Measurements from ENCODE around the gene TMC5.
"Not testable (repeated sequence)": the region's sequence is repeated elsewhere in the genome, so short reads cannot be mapped to it uniquely, and the experiment has no call there.

TMC5 gene

GRCh38 chr16:19400711-19401110, 17.0 kb upstream of the TMC5 start:
- DNase-seq: no peak

- DNase-seq: no peak
Observed at GRCh38 chr16:19406891-19407491, 10.7 kb upstream of the TMC5 start.

GRCh38 chr16:19410435-19411171, 7.1 kb upstream of the TMC5 start:
- DNase-seq: no peak

GRCh38 chr16:19411298-19411697, 6.4 kb upstream of the TMC5 start:
- DNase-seq: no peak

- not testable (repeated sequence) for DNase-seq
Observed at GRCh38 chr16:19412055-19412454, 5.6 kb upstream of the TMC5 start.

- DNase-seq: no peak
Observed at GRCh38 chr16:19415461-19415860, 2.2 kb upstream of the TMC5 start.

GRCh38 chr16:19415918-19416317, 1.8 kb upstream of the TMC5 start:
- no peak for DNase-seq

- DNase-seq: no peak
Observed at GRCh38 chr16:19418200-19418599, 517 bp downstream of the TMC5 start.

- DNase-seq: no peak
Observed at GRCh38 chr16:19419698-19420075, 2.0 kb downstream of the TMC5 start.

- no peak for DNase-seq
Observed at GRCh38 chr16:19424478-19424877, 6.8 kb downstream of the TMC5 start.

GRCh38 chr16:19430345-19430744, 12.7 kb downstream of the TMC5 start:
- no peak for DNase-seq

- DNase-seq: no peak
Observed at GRCh38 chr16:19431636-19432340, 14.1 kb downstream of the TMC5 start.

- no peak for DNase-seq
Observed at GRCh38 chr16:19432429-19432828, 14.7 kb downstream of the TMC5 start.

GRCh38 chr16:19434584-19434983, 16.9 kb downstream of the TMC5 start:
- DNase-seq: no peak

- no peak for DNase-seq
Observed at GRCh38 chr16:19436540-19436939, 18.9 kb downstream of the TMC5 start.

- DNase-seq: no peak
Observed at GRCh38 chr16:19437280-19437679, 19.6 kb downstream of the TMC5 start.

- no peak for DNase-seq
Observed at GRCh38 chr16:19438739-19439138, 21.1 kb downstream of the TMC5 start.

GRCh38 chr16:19439483-19439882, 21.8 kb downstream of the TMC5 start:
- DNase-seq: no peak

GRCh38 chr16:19443659-19444058, 26.0 kb downstream of the TMC5 start:
- no peak for DNase-seq

- no peak for DNase-seq
Observed at GRCh38 chr16:19446300-19446846, 28.7 kb downstream of the TMC5 start.

GRCh38 chr16:19446886-19447285, 29.2 kb downstream of the TMC5 start:
- no peak for DNase-seq

- DNase-seq: no peak
Observed at GRCh38 chr16:19450186-19450585, 32.5 kb downstream of the TMC5 start.

- DNase-seq: no peak
Observed at GRCh38 chr16:19458722-19459379, 41.2 kb downstream of the TMC5 start.

Measured in effector CD4-positive, alpha-beta T cell (primary cell).